Measurements from ENCODE around the gene NOSTRIN.

GRCh38 chr2:168874368-168875054 is 72.1 kb downstream of the NOSTRIN start:
- TF ChIP-seq, protein P1, sequence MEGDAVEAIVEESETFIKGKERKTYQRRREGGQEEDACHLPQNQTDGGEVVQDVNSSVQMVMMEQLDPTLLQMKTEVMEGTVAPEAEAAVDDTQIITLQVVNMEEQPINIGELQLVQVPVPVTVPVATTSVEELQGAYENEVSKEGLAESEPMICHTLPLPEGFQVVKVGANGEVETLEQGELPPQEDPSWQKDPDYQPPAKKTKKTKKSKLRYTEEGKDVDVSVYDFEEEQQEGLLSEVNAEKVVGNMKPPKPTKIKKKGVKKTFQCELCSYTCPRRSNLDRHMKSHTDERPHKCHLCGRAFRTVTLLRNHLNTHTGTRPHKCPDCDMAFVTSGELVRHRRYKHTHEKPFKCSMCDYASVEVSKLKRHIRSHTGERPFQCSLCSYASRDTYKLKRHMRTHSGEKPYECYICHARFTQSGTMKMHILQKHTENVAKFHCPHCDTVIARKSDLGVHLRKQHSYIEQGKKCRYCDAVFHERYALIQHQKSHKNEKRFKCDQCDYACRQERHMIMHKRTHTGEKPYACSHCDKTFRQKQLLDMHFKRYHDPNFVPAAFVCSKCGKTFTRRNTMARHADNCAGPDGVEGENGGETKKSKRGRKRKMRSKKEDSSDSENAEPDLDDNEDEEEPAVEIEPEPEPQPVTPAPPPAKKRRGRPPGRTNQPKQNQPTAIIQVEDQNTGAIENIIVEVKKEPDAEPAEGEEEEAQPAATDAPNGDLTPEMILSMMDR (IDR thresholded peaks at IDR 0.05; ENCODE audit: low read length), result no peak
- TF ChIP-seq EZH2phosphoT487 (IDR thresholded peaks at IDR 0.05; ENCODE audit: low read length) (no peak), EZH2 (optimal IDR thresholded peaks at IDR 0.05; ENCODE audit: low read depth, low read length) (no peak)

Measured in MM.1S (cell line).